Neutrophil (primary cell): ENCODE data around the gene NTM.

Source experiments
- H3K27ac ChIP-seq: fragments of 200-600 bp; sonication (generic); 2 replicates; pipeline ENCODE4 v1.5.1; 2016; ENCODE audit warnings: mild to moderate bottlenecking, moderate library complexity
- H3K27me3 ChIP-seq: fragments of 200-600 bp; sonication (generic); 2 replicates; pipeline ENCODE4 v1.6.0; 2016; ENCODE audit warnings: mild to moderate bottlenecking
- H3K36me3 ChIP-seq: fragments of 200-600 bp; sonication (generic); 2 replicates; pipeline ENCODE4 v1.5.1; 2017
- H3K4me1 ChIP-seq, 2 experiments: fragments of 200-600 bp in 1 of 2; sonication (generic) in 1 of 2; 1 replicate in 1 of 2; 2 replicates in 1 of 2; pipeline versions ENCODE4 v1.5.1 to v1.6.1; 2013 to 2016; ENCODE audit warnings: low read depth in 1 of 2, low read length in 1 of 2, mild to moderate bottlenecking in 1 of 2, moderate library complexity in 1 of 2; ENCODE audit not compliant: control insufficient read depth in 1 of 2, insufficient read depth in 1 of 2
- H3K4me3 ChIP-seq, 2 experiments: fragments of 200-600 bp in 1 of 2; sonication (generic) in 1 of 2; 1 replicate in 1 of 2; 2 replicates in 1 of 2; pipeline ENCODE4 v1.5.1; 2013 to 2016; ENCODE audit warnings: low read depth in 1 of 2, low read length in 1 of 2, mild to moderate bottlenecking in 1 of 2, moderate library complexity in 1 of 2
- H3K9me3 ChIP-seq: fragments of 200-600 bp; sonication (generic); 2 replicates; pipeline ENCODE4 v1.5.1; 2016
- TF ChIP-seq, protein P1 (sequence below): fragments of 200-600 bp; sonication (generic); IDR thresholded peaks from 2 replicates; pipeline ENCODE4 v1.5.1; 2016; ENCODE audit warnings: antibody characterized with exemption

Gene NTM

GRCh38 chr11:131999955-132000354 lies 629.5 kb downstream of the NTM start:
- Histone ChIP-seq H3K27ac (no peak overlapping the region), H3K9me3 (no peaks in the 10 kb centered on the region), H3K4me3 (no peak overlapping the region), H3K27me3 (no peaks in the 10 kb centered on the region), H3K4me1 (no peaks in the 10 kb centered on the region), H3K36me3 (no peaks in the 10 kb centered on the region)
- TF ChIP-seq, protein P1, sequence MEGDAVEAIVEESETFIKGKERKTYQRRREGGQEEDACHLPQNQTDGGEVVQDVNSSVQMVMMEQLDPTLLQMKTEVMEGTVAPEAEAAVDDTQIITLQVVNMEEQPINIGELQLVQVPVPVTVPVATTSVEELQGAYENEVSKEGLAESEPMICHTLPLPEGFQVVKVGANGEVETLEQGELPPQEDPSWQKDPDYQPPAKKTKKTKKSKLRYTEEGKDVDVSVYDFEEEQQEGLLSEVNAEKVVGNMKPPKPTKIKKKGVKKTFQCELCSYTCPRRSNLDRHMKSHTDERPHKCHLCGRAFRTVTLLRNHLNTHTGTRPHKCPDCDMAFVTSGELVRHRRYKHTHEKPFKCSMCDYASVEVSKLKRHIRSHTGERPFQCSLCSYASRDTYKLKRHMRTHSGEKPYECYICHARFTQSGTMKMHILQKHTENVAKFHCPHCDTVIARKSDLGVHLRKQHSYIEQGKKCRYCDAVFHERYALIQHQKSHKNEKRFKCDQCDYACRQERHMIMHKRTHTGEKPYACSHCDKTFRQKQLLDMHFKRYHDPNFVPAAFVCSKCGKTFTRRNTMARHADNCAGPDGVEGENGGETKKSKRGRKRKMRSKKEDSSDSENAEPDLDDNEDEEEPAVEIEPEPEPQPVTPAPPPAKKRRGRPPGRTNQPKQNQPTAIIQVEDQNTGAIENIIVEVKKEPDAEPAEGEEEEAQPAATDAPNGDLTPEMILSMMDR, result no peak

- Histone ChIP-seq H3K27me3 (no peaks in the 10 kb centered on the region), H3K4me1 (no peaks in the 10 kb centered on the region), H3K27ac (no peak overlapping the region), H3K36me3 (no peaks in the 10 kb centered on the region), H3K9me3 (no peaks in the 10 kb centered on the region), H3K4me3 (no peak overlapping the region)
- TF ChIP-seq, protein P1, result no peak
Observed at GRCh38 chr11:132005887-132006286, 635.5 kb downstream of the NTM start.

GRCh38 chr11:132006884-132007580 lies 636.6 kb downstream of the NTM start:
- Histone ChIP-seq H3K27ac (no peak overlapping the region), H3K4me3 (no peak overlapping the region), H3K36me3 (no peaks in the 10 kb centered on the region), H3K27me3 (no peaks in the 10 kb centered on the region), H3K4me1 (no peaks in the 10 kb centered on the region), H3K9me3 (no peaks in the 10 kb centered on the region)
- TF ChIP-seq, protein P1, result no peak

GRCh38 chr11:132008226-132008625 lies 637.8 kb downstream of the NTM start:
- Histone ChIP-seq H3K27ac (no peak overlapping the region), H3K27me3 (no peaks in the 10 kb centered on the region)
- TF ChIP-seq, protein P1, result no peak

GRCh38 chr11:132008872-132009271 lies 638.5 kb downstream of the NTM start:
- H3K36me3 ChIP-seq, result no peaks in the 10 kb centered on the region
- no peak overlapping the region for H3K27ac ChIP-seq

More at GRCh38 chr11:132008226-132008625, 637.8 kb downstream of the NTM start:
- no peaks in the 10 kb centered on the region for H3K9me3 ChIP-seq
- H3K36me3 ChIP-seq, result no peaks in the 10 kb centered on the region
- no peaks in the 10 kb centered on the region for H3K4me1 ChIP-seq
- no peak overlapping the region for H3K4me3 ChIP-seq

More at GRCh38 chr11:132008872-132009271, 638.5 kb downstream of the NTM start:
- Histone ChIP-seq H3K4me1 (no peaks in the 10 kb centered on the region), H3K4me3 (no peak overlapping the region), H3K27me3 (no peaks in the 10 kb centered on the region), H3K9me3 (no peaks in the 10 kb centered on the region)
- TF ChIP-seq, protein P1, result no peak
